ENCODE measurements around the gene CARS1.

The CARS1 gene

GRCh38 chr11:2961080-2961479, 96.1 kb downstream of the CARS1 start:
- Histone ChIP-seq H3K4me2 (no peak overlapping the region), H4K20me1 (ENCODE audit: insufficient read depth) (peaks cover 7% of the 10 kb centered on the region; the same call in 1 of the 2 replicates), H3K4me3 (IDR thresholded peaks at IDR 0.05; ENCODE audit: insufficient read depth, low read depth, low read length) (no peak overlapping the region), H3K27me3 (ENCODE audit: insufficient read depth, low read depth) (no peaks in the 10 kb centered on the region), H3K27ac (no peak overlapping the region), H3K79me2 (ENCODE audit: insufficient read depth, low read depth) (peaks cover 40% of the 10 kb centered on the region; the same call in 1 of the 2 replicates), H3K9ac (no peak overlapping the region), H3K4me1 (ENCODE audit: low read depth, poor library complexity, severe bottlenecking) (no peaks in the 10 kb centered on the region), H3K36me3 (ENCODE audit: insufficient read depth) (peaks cover 42% of the 10 kb centered on the region), H2AFZ (ENCODE audit: low read depth) (no peak overlapping the region)
- no peak for TF ChIP-seq CTCF (conservative IDR thresholded peaks at IDR 0.05; ENCODE audit: low read depth, low read length)

GRCh38 chr11:2960139-2960538, 97.1 kb downstream of the CARS1 start:
- Histone ChIP-seq H3K36me3 (ENCODE audit: insufficient read depth) (peaks cover 45% of the 10 kb centered on the region), H3K4me1 (ENCODE audit: low read depth, poor library complexity, severe bottlenecking) (no peaks in the 10 kb centered on the region)

GRCh38 chr11:2958251-2958650, 99.0 kb downstream of the CARS1 start:
- Histone ChIP-seq H4K20me1 (ENCODE audit: insufficient read depth) (peaks cover 7% of the 10 kb centered on the region; the same call in 1 of the 2 replicates), H2AFZ (ENCODE audit: low read depth) (no peak overlapping the region), H3K27ac (no peak overlapping the region), H3K4me1 (ENCODE audit: low read depth, poor library complexity, severe bottlenecking) (no peaks in the 10 kb centered on the region), H3K36me3 (ENCODE audit: insufficient read depth) (peaks cover 45% of the 10 kb centered on the region), H3K4me2 (no peak overlapping the region), H3K27me3 (ENCODE audit: insufficient read depth, low read depth) (no peaks in the 10 kb centered on the region), H3K9ac (no peak overlapping the region), H3K4me3 (IDR thresholded peaks at IDR 0.05; ENCODE audit: insufficient read depth, low read depth, low read length) (no peak overlapping the region), H3K79me2 (ENCODE audit: insufficient read depth, low read depth) (peaks cover 38% of the 10 kb centered on the region; the same call in 1 of the 2 replicates)
- TF ChIP-seq CTCF (conservative IDR thresholded peaks at IDR 0.05; ENCODE audit: low read depth, low read length): no peak

More at GRCh38 chr11:2960139-2960538, 97.1 kb downstream of the CARS1 start:
- Histone ChIP-seq H3K4me3 (IDR thresholded peaks at IDR 0.05; ENCODE audit: insufficient read depth, low read depth, low read length) (no peak overlapping the region), H4K20me1 (ENCODE audit: insufficient read depth) (peaks cover 7% of the 10 kb centered on the region; the same call in 1 of the 2 replicates), H3K27me3 (ENCODE audit: insufficient read depth, low read depth) (no peaks in the 10 kb centered on the region), H3K27ac (no peak overlapping the region), H3K9ac (no peak overlapping the region), H2AFZ (ENCODE audit: low read depth) (no peak overlapping the region), H3K79me2 (ENCODE audit: insufficient read depth, low read depth) (peaks cover 40% of the 10 kb centered on the region; the same call in 1 of the 2 replicates), H3K4me2 (no peak overlapping the region)
- TF ChIP-seq CTCF (conservative IDR thresholded peaks at IDR 0.05; ENCODE audit: low read depth, low read length): no peak

- no peaks in the 10 kb centered on the region for H3K27me3 ChIP-seq (ENCODE audit: insufficient read depth, low read depth)
- H3K36me3 ChIP-seq (ENCODE audit: insufficient read depth): peaks cover 45% of the 10 kb centered on the region
- H4K20me1 ChIP-seq (ENCODE audit: insufficient read depth): peaks cover 7% of the 10 kb centered on the region; the same call in 1 of the 2 replicates
- no peak overlapping the region for H3K4me2 ChIP-seq
- TF ChIP-seq CTCF (conservative IDR thresholded peaks at IDR 0.05; ENCODE audit: low read depth, low read length): no peak
- H3K79me2 ChIP-seq (ENCODE audit: insufficient read depth, low read depth): peaks cover 19% of the 10 kb centered on the region; the same call in 1 of the 2 replicates
- H3K4me3 ChIP-seq (IDR thresholded peaks at IDR 0.05; ENCODE audit: insufficient read depth, low read depth, low read length): no peak overlapping the region
- no peak overlapping the region for H2AFZ ChIP-seq (ENCODE audit: low read depth)
- H3K9ac ChIP-seq: no peak overlapping the region
- no peaks in the 10 kb centered on the region for H3K4me1 ChIP-seq (ENCODE audit: low read depth, poor library complexity, severe bottlenecking)
- H3K27ac ChIP-seq: no peak overlapping the region
These were observed 101.2 kb downstream of the CARS1 start for GRCh38 chr11:2955906-2956476.
